MM.1S (cell line): ENCODE data around the gene ATXN7L3B.

ENCODE experiments used
- DNase-seq: peaks from one replicate; pipeline ENCODE4 v3.0.0-alpha.2; 2015
- H2AFZ ChIP-seq: fragments of 300-600 bp; sonication (generic); 2 replicates; pipeline ENCODE4 v1.6.0; 2016; ENCODE audit warnings: antibody characterized with exemption, low read length
- H3F3A ChIP-seq: fragments of 300-600 bp; sonication (generic); 2 replicates; pipeline ENCODE4 v1.6.1; 2016; ENCODE audit warnings: mild to moderate bottlenecking, antibody characterized with exemption, low read length, moderate library complexity, mixed read lengths; ENCODE audit not compliant: insufficient read depth
- H3K27ac ChIP-seq: fragments of 300-600 bp; sonication (generic); 2 replicates; pipeline ENCODE4 v1.5.1; 2016; ENCODE audit warnings: mild to moderate bottlenecking, low read length
- H3K27me3 ChIP-seq: fragments of 300-600 bp; sonication (generic); replicated peaks from 2 replicates; pipeline ENCODE4 v1.6.0; 2016; ENCODE audit warnings: low read length; ENCODE audit not compliant: insufficient read depth
- H3K36me3 ChIP-seq: fragments of 300-600 bp; sonication (generic); replicated peaks from 2 replicates; pipeline ENCODE4 v1.6.1; 2016; ENCODE audit warnings: mild to moderate bottlenecking, low read length, mixed read lengths; ENCODE audit not compliant: insufficient read depth
- H3K4me1 ChIP-seq: fragments of 300-600 bp; sonication (generic); 2 replicates; pipeline ENCODE4 v1.6.1; 2016; ENCODE audit warnings: low read length, mixed read lengths
- H3K4me2 ChIP-seq: fragments of 300-600 bp; sonication (generic); 2 replicates; pipeline ENCODE4 v1.6.0; 2016; ENCODE audit warnings: low read depth, low read length
- H3K4me3 ChIP-seq: fragments of 300-600 bp; sonication (generic); 2 replicates; pipeline ENCODE4 v1.5.1; 2016; ENCODE audit warnings: low read length, mixed read lengths
- H3K79me2 ChIP-seq: fragments of 300-600 bp; sonication (generic); 2 replicates; pipeline ENCODE4 v1.6.1; 2016; ENCODE audit warnings: mixed run types, low read length, mixed read lengths
- H3K9ac ChIP-seq: fragments of 300-600 bp; sonication (generic); 2 replicates; pipeline ENCODE4 v1.6.1; 2016; ENCODE audit warnings: low read length, mixed read lengths
- H3K9me2 ChIP-seq: fragments of 300-600 bp; sonication (generic); replicated peaks from 2 replicates; pipeline ENCODE4 v1.6.1; 2016; ENCODE audit warnings: mild to moderate bottlenecking, low read length, mixed read lengths; ENCODE audit not compliant: insufficient read depth
- H3K9me3 ChIP-seq: fragments of 300-600 bp; sonication (generic); replicated peaks from 2 replicates; pipeline ENCODE4 v1.6.1; 2016; ENCODE audit warnings: mild to moderate bottlenecking, low read length, mixed read lengths; ENCODE audit not compliant: insufficient read depth
- H4K20me1 ChIP-seq: fragments of 300-600 bp; sonication (generic); 2 replicates; pipeline ENCODE4 v1.6.1; 2016; ENCODE audit warnings: mild to moderate bottlenecking, low read length, moderate library complexity, mixed read lengths; ENCODE audit not compliant: insufficient read depth
- CTCF ChIP-seq: fragments of 300-600 bp; sonication (generic); IDR thresholded peaks from 2 replicates; pipeline ENCODE4 v1.5.1; 2016; ENCODE audit warnings: antibody characterized with exemption, low read length, mixed read lengths
- EZH2 ChIP-seq: fragments of 300-600 bp; sonication (generic); optimal IDR thresholded peaks from 2 replicates; pipeline ENCODE3; 2017; ENCODE audit warnings: low read depth, mild to moderate bottlenecking, antibody characterized with exemption, low read length, mixed read lengths
- EZH2phosphoT487 ChIP-seq: fragments of 300-600 bp; sonication (generic); IDR thresholded peaks from 2 replicates; pipeline ENCODE4 v1.6.1; 2018; ENCODE audit warnings: antibody characterized with exemption, low read length

The ATXN7L3B gene

GRCh38 chr12:74537126-74537706 is 419 bp upstream of the ATXN7L3B start:
- H3K79me2 ChIP-seq, result peaks cover 46% of the 10 kb centered on the region
- H3K36me3 ChIP-seq, result no peaks in the 10 kb centered on the region
- H3K9me3 ChIP-seq, result no peaks in the 10 kb centered on the region
- TF ChIP-seq EZH2, result no peak
- no peak for TF ChIP-seq EZH2phosphoT487
- TF ChIP-seq CTCF, result peak; percentile 78
- peak overlapping the region; percentile 92 for H3K4me2 ChIP-seq
- peaks cover 7% of the 10 kb centered on the region; the same call in 1 of the 2 replicates for H3K4me1 ChIP-seq
- H3K27me3 ChIP-seq, result no peaks in the 10 kb centered on the region
- peak overlapping the region; percentile 95 for H3K4me3 ChIP-seq
- peaks cover 12% of the 10 kb centered on the region for H3F3A ChIP-seq
- peak overlapping the region; percentile 89; the same call in 1 of the 2 replicates for H3K27ac ChIP-seq
- peak overlapping the region; percentile 99 for H3K9ac ChIP-seq
- peaks cover 32% of the 10 kb centered on the region; the same call in 1 of the 2 replicates for H4K20me1 ChIP-seq
- peak overlapping the region; percentile 62 for H2AFZ ChIP-seq
- peak; percentile 71 for DNase-seq
- no peaks in the 10 kb centered on the region for H3K9me2 ChIP-seq

DNA sequence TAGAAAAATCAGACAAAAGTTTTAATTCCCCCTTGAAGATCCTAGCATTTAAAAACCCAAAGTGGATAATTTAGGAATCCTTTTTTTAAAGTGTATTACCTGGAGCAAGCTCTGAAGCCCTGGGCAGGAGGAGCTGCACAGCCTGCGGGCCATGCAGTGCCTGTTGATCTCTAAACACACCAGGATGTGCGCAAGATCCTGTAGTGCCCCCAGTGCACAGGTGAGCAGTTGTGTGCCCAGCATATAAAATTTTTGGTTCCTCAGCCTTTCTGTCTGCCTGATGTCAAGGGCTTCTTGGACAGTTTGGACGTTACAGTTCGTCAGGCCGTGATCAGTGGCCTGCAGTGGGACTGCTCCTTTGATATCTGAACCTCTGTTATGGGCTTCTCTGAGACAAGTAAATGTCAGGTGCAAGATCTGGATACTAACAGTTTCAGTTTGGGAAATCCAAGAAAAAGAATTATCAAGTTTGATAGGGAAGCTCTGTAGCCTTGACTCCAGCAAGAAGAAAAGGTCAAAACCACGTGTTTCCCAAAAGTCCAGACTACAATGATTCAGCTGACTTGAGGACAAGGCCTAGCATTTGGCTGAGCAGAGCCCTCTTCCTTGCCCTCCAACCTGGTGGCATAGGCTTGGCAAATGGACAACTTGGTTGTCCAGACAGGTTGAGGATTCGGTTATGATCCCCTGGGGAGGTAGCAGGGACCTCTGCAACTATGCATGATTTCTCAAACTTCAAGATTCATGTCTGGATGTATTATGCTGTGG is 1.0 kb downstream of the ATXN7L3B start:
- peaks cover 7% of the 10 kb centered on the region; the same call in 1 of the 2 replicates for H3K4me1 ChIP-seq
- H2AFZ ChIP-seq, result no peak overlapping the region
- peak overlapping the region; percentile 95 for H3K4me3 ChIP-seq
- H3K9me2 ChIP-seq, result no peaks in the 10 kb centered on the region
- peak overlapping the region; percentile 99 for H3K9ac ChIP-seq
- H3K9me3 ChIP-seq, result no peaks in the 10 kb centered on the region
- TF ChIP-seq CTCF, result peak; percentile 17; the same call in 1 of the 2 replicates
- no peak for TF ChIP-seq EZH2phosphoT487
- peak overlapping the region; percentile 89; the same call in 1 of the 2 replicates for H3K27ac ChIP-seq
- H3K36me3 ChIP-seq, result no peaks in the 10 kb centered on the region
- peaks cover 12% of the 10 kb centered on the region for H3F3A ChIP-seq
- peaks cover 33% of the 10 kb centered on the region; the same call in 1 of the 2 replicates for H4K20me1 ChIP-seq
- peak; percentile 60 for DNase-seq
- H3K79me2 ChIP-seq, result peaks cover 58% of the 10 kb centered on the region
- no peaks in the 10 kb centered on the region for H3K27me3 ChIP-seq
- H3K4me2 ChIP-seq, result peak overlapping the region; percentile 92

DNA sequence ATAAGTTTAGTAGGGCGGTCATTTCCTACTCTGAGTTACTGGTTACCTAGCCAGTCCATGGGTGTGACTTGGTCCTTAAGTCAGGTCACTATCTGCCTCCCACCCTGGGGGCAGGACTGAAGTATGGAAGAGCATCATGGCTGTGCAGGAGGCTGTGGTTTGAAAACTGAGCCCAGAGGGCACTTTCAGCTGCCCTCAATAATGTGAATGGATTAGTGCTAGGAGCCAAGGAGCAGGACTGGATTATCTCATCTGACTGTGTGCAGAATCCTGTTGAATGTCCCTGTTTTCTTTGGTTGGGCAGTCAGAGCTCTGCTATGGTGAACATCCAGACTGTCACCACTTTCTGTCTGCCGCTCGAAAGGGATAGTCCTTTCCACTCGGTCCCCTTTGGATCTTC is 1.6 kb downstream of the ATXN7L3B start:
- peak overlapping the region; percentile 89; the same call in 1 of the 2 replicates for H3K27ac ChIP-seq
- H4K20me1 ChIP-seq, result peaks cover 33% of the 10 kb centered on the region; the same call in 1 of the 2 replicates
- peaks cover 58% of the 10 kb centered on the region for H3K79me2 ChIP-seq
- peaks cover 12% of the 10 kb centered on the region for H3F3A ChIP-seq
- peaks cover 7% of the 10 kb centered on the region; the same call in 1 of the 2 replicates for H3K4me1 ChIP-seq
- peak overlapping the region; percentile 95 for H3K4me3 ChIP-seq
- DNase-seq, result no peak
- H3K9ac ChIP-seq, result peak overlapping the region; percentile 99; the same call in 1 of the 2 replicates
- H3K9me3 ChIP-seq, result no peaks in the 10 kb centered on the region
- no peaks in the 10 kb centered on the region for H3K27me3 ChIP-seq
- H3K9me2 ChIP-seq, result no peaks in the 10 kb centered on the region
- H3K36me3 ChIP-seq, result no peaks in the 10 kb centered on the region
- TF ChIP-seq CTCF, result no peak
- TF ChIP-seq EZH2, result no peak
- TF ChIP-seq EZH2phosphoT487, result no peak
- H3K4me2 ChIP-seq, result peak overlapping the region; percentile 92
- H2AFZ ChIP-seq, result no peak overlapping the region
